GM10266 (cell line): Measurements from ENCODE around the gene COL6A1.

Experiments
- DNase-seq: peaks from one replicate; pipeline ENCODE4 v3.0.0; 2012; ENCODE audit errors: extremely low spot score
- TF ChIP-seq, protein P1 (sequence below): IDR thresholded peaks from 2 replicates; pipeline ENCODE4 v1.5.1; 2012; ENCODE audit warnings: mild to moderate bottlenecking, low read depth; ENCODE audit not compliant: control insufficient read depth, insufficient read depth; ENCODE audit errors: missing control alignments

COL6A1 gene

DNA sequence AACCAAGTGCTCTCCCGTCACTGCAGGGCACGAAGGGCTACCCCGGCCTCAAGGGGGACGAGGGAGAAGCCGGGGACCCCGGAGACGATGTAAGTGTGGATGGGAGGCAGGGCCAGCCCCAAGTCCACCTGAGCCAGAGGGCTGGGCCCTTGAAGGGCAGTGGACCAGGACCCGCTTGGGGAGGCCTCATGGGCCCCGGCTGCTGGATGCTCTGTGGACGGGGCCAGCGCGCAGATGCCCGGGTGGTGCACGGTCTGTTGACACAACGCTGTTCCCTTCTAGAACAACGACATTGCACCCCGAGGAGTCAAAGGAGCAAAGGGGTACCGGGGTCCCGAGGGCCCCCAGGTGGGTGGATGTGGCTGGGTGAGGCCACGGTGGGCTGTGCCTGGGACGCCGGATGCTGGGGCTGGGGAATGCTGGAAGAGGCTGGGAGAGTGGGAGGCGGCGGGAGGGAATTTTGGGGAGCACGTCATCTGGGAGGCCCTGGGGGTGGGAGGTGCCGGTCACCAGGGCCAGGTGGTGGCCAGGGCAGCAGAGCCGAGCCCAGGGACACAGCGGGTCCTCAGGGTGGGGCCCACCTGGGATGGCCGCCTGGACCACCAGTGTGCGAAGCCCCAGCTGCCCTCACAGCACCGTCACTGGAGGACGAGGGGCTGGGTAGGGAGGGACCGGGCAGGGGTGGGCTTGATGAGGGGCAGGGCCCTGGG lies 17.5 kb downstream of the COL6A1 start:
- TF ChIP-seq, protein P1, sequence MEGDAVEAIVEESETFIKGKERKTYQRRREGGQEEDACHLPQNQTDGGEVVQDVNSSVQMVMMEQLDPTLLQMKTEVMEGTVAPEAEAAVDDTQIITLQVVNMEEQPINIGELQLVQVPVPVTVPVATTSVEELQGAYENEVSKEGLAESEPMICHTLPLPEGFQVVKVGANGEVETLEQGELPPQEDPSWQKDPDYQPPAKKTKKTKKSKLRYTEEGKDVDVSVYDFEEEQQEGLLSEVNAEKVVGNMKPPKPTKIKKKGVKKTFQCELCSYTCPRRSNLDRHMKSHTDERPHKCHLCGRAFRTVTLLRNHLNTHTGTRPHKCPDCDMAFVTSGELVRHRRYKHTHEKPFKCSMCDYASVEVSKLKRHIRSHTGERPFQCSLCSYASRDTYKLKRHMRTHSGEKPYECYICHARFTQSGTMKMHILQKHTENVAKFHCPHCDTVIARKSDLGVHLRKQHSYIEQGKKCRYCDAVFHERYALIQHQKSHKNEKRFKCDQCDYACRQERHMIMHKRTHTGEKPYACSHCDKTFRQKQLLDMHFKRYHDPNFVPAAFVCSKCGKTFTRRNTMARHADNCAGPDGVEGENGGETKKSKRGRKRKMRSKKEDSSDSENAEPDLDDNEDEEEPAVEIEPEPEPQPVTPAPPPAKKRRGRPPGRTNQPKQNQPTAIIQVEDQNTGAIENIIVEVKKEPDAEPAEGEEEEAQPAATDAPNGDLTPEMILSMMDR = no peak
- DNase-seq = no peak

DNA sequence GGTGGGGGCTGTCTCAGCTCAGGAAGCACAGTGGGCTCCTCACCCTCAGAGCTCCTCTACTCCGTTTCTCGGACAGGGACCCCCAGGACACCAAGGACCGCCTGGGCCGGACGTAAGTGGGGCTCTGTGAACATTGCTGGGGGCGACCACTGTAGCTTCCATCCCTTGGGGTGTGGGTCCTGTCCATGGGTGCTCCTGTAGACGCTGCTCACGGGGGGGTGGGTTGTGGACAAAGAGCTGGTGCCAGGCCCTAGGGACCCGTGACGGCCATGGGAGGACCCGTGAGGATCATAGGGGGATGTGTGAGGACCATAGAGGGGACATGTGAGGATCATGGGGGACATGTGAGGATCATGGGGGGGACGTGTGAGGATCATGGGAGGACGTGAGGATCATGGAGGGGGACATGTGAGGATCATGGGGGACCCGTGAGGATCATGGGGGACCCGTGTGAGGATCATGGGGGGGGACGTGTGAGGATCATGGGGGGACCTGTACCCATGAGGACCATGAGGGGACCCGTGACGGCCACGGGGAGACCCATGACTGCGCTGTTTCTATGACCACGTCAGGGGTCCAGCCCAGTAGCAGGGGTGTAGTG lies 18.1 kb downstream of the COL6A1 start:
- DNase-seq = no peak
- TF ChIP-seq, protein P1 = no peak

DNA sequence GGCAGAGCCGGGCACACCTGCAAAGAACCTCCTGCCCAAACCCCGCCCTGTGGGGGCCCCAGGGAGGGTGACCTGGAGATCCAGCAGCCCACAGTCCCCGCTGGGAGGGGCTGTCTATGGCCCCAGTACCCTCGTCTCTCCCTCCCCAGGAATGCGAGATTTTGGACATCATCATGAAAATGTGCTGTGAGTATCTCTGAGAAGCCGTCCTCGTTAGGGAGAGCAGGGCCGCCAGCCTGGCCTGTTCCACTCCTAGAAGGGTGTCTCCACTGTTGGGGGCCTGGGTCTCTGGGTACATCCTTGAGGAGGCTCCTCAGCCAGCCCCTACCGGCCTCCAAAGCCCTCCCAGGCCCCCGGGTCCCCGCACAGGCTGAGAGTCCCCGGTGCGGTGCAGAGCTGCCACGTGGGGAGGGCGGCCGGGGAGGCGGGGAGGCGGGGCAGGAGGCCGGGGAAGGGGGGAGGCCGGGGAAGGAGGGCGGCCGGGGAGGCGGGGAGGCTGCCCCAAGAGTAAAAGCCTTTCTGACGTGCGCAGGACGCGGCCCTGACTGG lies 18.7 kb downstream of the COL6A1 start:
- DNase-seq = no peak
- TF ChIP-seq, protein P1 = no peak

DNA sequence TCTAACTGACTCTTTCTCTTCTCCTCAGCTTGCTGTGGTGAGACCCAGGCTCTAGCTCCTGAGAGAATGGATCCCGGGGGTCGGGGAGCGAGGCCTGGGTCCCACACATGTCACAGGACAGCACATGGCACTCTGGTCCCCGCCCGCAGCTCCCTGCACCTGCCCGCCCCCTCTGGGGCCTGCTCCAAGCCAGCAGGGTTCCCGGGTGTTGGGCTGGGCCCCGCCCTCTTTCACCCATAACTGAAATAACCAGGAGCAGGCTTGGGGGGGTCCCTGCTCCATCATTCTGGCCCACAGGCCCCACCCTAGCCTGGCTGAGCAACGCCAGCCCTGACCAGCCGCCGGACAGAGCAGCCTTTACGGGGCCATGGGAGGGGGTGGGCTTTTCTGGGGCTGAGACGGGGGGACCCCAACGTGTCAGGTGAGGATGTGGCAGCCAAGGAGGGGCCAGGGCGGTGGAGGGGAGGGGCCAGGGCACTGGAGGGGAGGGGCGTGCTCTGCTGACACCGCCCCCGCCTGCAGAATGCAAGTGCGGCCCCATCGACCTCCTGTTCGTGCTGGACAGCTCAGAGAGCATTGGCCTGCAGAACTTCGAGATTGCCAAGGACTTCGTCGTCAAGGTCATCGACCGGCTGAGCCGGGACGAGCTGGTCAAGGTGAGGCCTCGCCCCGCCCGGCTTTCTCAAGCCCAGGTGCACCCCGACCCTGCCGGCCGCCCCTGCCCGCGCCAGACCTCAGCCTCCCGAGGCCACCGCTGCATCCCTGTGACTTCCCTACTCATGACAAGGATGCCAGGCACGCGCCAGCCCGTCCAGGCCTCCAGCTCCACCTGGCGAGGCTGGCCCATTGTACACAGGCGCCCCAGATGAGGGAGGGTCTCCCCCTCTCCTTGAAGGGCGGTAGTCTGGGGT lies 19.4 kb downstream of the COL6A1 start:
- no peak for DNase-seq
- TF ChIP-seq, protein P1 = no peak

DNA sequence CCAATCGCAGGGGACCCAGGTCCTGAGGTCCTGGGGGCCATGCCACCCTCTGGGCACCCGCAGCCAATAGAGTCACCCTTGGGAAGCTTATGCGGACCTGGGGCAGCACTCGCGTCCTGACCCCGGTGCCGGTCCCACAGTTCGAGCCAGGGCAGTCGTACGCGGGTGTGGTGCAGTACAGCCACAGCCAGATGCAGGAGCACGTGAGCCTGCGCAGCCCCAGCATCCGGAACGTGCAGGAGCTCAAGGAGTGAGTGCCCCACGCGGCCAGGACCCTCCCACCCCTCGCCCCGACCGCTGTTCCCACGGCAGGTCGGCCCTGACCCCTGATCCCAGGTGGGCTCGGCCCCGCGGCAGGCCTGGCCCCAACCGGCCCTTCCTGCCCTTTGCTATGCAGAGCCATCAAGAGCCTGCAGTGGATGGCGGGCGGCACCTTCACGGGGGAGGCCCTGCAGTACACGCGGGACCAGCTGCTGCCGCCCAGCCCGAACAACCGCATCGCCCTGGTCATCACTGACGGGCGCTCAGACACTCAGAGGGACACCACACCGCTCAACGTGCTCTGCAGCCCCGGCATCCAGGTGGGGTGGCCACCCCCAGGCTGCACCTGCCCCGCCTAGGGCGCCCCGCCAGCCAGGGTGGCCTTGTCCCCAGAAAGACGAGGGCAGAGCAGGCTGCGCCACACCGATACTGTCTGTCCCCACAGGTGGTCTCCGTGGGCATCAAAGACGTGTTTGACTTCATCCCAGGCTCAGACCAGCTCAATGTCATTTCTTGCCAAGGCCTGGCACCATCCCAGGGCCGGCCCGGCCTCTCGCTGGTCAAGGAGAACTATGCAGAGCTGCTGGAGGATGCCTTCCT lies 20.5 kb downstream of the COL6A1 start:
- TF ChIP-seq, protein P1 = no peak
- no peak for DNase-seq

DNA sequence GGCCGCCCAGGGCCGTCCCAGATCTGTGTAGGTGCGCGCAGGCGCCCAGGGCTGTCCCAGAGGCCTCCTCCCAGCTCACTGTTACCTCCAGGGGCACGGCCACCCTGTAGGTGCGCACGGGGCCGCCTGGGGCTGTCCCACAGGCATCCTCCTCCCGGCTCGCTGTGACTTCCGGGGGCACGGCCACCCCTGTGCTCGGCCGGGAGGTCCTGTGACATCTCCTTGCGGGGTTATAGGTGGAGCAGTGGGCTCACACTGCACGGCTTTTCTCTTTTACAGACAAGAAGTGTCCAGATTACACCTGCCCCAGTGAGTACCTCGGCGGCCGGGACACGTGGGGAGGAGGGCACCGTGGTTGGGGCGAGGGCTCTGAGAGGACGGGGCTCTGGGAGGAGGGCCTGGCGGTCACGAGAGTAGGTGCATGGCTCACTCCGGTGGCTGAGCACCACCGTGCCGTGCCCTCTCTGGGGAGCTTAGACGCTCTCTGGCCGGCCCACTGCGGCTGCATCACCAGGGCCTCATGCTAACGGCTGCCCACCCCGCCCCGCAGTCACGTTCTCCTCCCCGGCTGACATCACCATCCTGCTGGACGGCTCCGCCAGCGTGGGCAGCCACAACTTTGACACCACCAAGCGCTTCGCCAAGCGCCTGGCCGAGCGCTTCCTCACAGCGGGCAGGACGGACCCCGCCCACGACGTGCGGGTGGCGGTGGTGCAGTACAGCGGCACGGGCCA lies 21.4 kb downstream of the COL6A1 start:
- TF ChIP-seq, protein P1 = no peak
- no peak for DNase-seq
